Measurements from ENCODE around the gene PNMA1.

- TF ChIP-seq POLR2A (IDR thresholded peaks at IDR 0.05) (no peak), CTCF (IDR thresholded peaks at IDR 0.05) (no peak)
These were observed 17.8 kb upstream of the PNMA1 start for GRCh38 chr14:73732006-73732405.
